Measurements from ENCODE around the gene SNCG. TPM values are rescaled to one million over a fixed set of nuclear protein-coding genes. Genes with fewer than 3 reads are reported as not detected.

Gene SNCG
- total RNA-seq, 4 donors from 2014 or later, result 11.5 to 40.2 (median 23.1) TPM

DNA sequence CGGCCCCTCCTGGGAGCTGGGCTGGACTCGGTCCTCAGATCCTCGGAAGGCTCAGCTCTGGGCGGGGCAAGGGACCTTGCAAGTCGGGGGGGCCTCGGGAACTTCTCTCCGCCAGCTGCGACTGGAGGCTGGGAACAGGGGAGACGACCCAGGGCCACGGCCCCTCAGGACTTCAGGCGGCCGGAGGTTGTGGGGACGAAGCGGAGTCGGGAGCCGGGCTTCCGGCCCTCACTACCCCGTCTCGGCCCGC lies 12.5 kb downstream of the SNCG start:
- peaks cover 40 to 74% of the 10 kb centered on the region in 2 donors for H3K4me1 ChIP-seq
- peak; percentile 87 to 91 for TF ChIP-seq POLR2A (IDR thresholded peaks at IDR 0.05)
- TF ChIP-seq, protein P1, sequence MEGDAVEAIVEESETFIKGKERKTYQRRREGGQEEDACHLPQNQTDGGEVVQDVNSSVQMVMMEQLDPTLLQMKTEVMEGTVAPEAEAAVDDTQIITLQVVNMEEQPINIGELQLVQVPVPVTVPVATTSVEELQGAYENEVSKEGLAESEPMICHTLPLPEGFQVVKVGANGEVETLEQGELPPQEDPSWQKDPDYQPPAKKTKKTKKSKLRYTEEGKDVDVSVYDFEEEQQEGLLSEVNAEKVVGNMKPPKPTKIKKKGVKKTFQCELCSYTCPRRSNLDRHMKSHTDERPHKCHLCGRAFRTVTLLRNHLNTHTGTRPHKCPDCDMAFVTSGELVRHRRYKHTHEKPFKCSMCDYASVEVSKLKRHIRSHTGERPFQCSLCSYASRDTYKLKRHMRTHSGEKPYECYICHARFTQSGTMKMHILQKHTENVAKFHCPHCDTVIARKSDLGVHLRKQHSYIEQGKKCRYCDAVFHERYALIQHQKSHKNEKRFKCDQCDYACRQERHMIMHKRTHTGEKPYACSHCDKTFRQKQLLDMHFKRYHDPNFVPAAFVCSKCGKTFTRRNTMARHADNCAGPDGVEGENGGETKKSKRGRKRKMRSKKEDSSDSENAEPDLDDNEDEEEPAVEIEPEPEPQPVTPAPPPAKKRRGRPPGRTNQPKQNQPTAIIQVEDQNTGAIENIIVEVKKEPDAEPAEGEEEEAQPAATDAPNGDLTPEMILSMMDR (IDR thresholded peaks at IDR 0.05), result no peak
- H3K9me3 ChIP-seq, result no peaks in the 10 kb centered on the region
- H3K4me3 ChIP-seq (replicated peaks in 1 of 3), result peak overlapping the region; percentile 25 to 83 (median 67)
- DNase-seq, result no peak
- H3K36me3 ChIP-seq, result no peaks in the 10 kb centered on the region
- H3K27me3 ChIP-seq, result no peaks in the 10 kb centered on the region
- H3K27ac ChIP-seq, result peak overlapping the region; percentile 93 to 99 (median 96)
- 0% methylated on average over 4 to 15 of the region's 20 CpGs for WGBS, 2 donors
- intact Hi-C loops (cut with DNase I), result no loop called here

DNA sequence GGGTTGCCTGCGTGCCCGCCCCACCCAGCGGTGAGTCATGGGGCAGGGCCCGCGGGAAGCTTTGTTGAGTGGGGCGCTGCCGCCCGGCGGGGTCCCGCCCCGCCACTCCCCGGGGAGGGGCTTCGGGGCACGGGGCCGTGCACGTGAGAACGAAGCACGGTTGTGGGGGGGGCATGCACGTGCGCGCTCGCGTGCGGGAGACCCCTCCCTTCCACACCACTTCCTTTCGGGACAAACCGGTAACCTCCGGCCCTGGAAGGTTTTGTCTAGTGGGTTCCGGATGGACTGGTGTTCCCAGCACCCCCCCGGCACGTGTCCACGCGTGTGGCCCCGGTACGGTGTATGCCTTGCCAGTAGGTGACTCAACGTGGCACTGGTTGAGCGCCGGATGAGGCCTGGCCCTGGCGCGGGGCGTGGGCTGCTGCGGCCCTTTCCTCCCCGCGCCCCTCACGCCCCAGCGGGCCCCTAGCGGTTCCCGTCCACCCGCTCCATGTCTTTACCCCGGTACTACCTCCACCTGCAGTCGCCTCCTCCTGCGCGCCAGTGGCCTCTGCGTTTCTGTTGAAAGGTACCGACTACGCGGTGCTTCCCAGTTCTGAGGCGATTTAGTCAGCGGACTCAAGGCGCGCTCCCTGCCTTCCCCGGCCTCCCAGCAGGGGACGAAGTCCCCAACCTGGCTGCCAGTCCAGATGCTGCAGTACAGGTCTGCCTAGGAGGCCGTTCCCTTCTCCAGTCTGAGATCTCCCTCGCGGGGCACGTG lies 13.0 kb downstream of the SNCG start:
- Histone ChIP-seq H3K9me3 (no peaks in the 10 kb centered on the region), H3K4me3 (replicated peaks in 1 of 3) (peak overlapping the region in 2 of 3 donors; percentile 67 to 83), H3K27me3 (no peaks in the 10 kb centered on the region), H3K27ac (peak overlapping the region; percentile 93 to 99 (median 96)), H3K36me3 (no peaks in the 10 kb centered on the region), H3K4me1 (peaks cover 35 to 69% of the 10 kb centered on the region in 2 donors)
- intact Hi-C loops (cut with DNase I), result no loop called here
- no peak for TF ChIP-seq POLR2A (IDR thresholded peaks at IDR 0.05)
- TF ChIP-seq, protein P1 (IDR thresholded peaks at IDR 0.05), result peak in 3 of 6 experiments; percentile 25 to 38 (median 29)
- 19 to 20% methylated on average over 12 to 26 of the region's 66 CpGs for WGBS, 2 donors
- peak; percentile 94 to 96 for DNase-seq

DNA sequence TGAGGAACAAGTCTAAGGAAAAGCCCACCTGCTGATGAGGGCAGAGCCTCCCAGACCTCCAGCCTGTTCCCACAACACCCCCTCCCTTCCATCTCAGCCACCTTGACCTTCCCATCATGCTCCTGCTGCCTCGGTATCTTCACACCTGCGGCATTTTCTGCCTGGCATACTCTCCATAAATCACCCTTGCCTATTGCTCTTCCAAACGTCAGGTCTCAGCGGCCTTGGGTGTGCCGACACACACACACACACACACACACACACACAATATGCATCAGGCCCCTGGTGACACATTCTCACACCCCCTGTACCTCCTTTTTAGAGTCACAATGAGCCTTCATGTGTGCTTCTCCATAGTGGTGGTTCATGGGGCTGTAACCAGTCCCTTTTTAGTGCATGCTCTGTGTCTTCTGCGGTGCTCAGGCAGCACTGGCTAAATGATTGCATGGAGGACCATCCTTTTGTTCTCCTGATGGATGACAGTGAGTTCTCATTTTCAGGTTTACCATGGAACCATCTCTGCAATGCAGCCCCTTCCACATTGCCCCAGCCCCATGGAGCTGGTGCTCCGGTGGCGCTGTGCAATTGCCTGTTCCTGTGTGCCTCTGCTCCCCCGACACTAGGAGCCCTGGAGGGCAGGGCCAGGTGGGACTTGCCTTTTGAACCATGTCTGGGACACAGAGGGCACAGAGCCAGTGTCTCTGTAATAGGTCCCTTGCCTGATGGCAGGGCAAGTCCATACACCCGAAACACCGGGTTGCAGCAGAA lies 14.4 kb downstream of the SNCG start:
- H3K4me1 ChIP-seq, result peaks cover 30 to 55% of the 10 kb centered on the region in 2 donors
- no peaks in the 10 kb centered on the region for H3K36me3 ChIP-seq
- WGBS, 2 donors, result 96 to 97% methylated on average over 10 to 11 of the region's 11 CpGs
- H3K27me3 ChIP-seq, result no peaks in the 10 kb centered on the region
- H3K9me3 ChIP-seq, result no peaks in the 10 kb centered on the region
- TF ChIP-seq POLR2A (IDR thresholded peaks at IDR 0.05), result no peak
- TF ChIP-seq, protein P1 (IDR thresholded peaks at IDR 0.05), result no peak
- H3K27ac ChIP-seq, result peak overlapping the region in 2 of 3 donors; percentile 93 to 96
- intact Hi-C loops (cut with DNase I), result no loop called here
- DNase-seq, result no peak
- no peak overlapping the region for H3K4me3 ChIP-seq (replicated peaks in 1 of 3)

DNA sequence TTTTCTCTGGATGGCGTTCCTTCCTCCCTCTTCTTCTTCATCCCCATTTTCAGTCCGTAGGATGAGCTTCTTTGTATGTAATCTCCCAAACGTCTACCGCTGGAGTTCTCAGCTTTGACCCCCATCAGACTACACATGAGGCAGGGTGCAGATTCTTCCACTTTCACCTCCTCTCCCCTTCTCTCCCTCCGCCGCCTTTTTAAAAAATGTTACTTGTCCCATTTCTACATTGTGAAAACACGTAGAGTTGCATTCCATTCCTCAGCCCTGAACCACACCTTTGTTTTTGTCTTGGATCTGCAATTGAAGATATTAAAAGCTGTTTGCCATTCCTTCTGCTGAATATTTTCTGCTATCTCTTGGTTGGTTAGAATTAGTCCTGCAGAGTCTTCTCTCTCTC lies 16.1 kb downstream of the SNCG start:
- intact Hi-C loops (cut with DNase I), result no loop called here
- no peak for TF ChIP-seq POLR2A (IDR thresholded peaks at IDR 0.05)
- TF ChIP-seq, protein P1 (IDR thresholded peaks at IDR 0.05), result no peak
- Histone ChIP-seq H3K4me3 (replicated peaks in 1 of 3) (no peak overlapping the region), H3K9me3 (no peaks in the 10 kb centered on the region), H3K4me1 (peaks cover 19 to 49% of the 10 kb centered on the region in 2 donors), H3K27ac (peak overlapping the region; percentile 26 to 77 (median 62)), H3K27me3 (no peaks in the 10 kb centered on the region), H3K36me3 (no peaks in the 10 kb centered on the region)
- DNase-seq, result no peak
- WGBS, 2 donors, result 67 to 69% methylated on average over 7 of the region's 7 CpGs
